GM19468 (cell line): ENCODE data around the gene B2M.
"Not testable (repeated sequence)": the region's sequence is repeated elsewhere in the genome, so short reads cannot be mapped to it uniquely, and the experiment has no call there.

ENCODE experiments used
- ATAC-seq: cut with Tn5 transposase; IDR thresholded peaks from one replicate; pipeline ENCODE4 v1.9.1; 2021; ENCODE audit warnings: mild to moderate bottlenecking, moderate library complexity, moderate number of reproducible peaks; ENCODE audit not compliant: unreplicated experiment; ENCODE audit errors: extremely low read depth

Gene B2M

GRCh38 chr15:44720460-44721176 is 9.3 kb downstream of the B2M start:
- ATAC-seq, result no peak

DNA sequence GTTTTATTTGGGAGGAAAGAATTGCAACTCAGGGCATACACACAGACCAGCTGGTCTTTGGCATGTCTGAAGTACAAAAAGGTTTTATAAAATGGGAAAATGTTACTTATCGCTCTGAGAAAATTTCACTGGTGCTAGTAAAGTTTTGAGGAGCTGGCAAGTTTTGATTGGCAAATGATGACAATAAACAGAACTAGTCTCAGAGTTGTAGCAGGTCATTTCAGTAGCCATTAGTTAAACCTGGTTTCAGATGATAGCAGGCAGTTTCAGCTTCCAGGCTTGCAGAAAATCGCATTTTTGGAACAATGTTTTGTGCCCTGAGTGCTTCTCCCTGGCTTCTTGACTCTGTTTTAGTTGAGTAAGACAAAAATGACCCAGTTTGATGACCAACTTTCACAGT is 10.7 kb downstream of the B2M start:
- ATAC-seq, result no peak

GRCh38 chr15:44726136-44726535 is 14.8 kb downstream of the B2M start:
- no peak for ATAC-seq

- peak; percentile 37 for ATAC-seq
Observed at GRCh38 chr15:44726568-44727484, 15.5 kb downstream of the B2M start.

- ATAC-seq, result no peak
Observed at GRCh38 chr15:44727485-44728231, 16.3 kb downstream of the B2M start.

GRCh38 chr15:44728232-44728575 is 16.9 kb downstream of the B2M start:
- not testable (repeated sequence) for ATAC-seq

DNA sequence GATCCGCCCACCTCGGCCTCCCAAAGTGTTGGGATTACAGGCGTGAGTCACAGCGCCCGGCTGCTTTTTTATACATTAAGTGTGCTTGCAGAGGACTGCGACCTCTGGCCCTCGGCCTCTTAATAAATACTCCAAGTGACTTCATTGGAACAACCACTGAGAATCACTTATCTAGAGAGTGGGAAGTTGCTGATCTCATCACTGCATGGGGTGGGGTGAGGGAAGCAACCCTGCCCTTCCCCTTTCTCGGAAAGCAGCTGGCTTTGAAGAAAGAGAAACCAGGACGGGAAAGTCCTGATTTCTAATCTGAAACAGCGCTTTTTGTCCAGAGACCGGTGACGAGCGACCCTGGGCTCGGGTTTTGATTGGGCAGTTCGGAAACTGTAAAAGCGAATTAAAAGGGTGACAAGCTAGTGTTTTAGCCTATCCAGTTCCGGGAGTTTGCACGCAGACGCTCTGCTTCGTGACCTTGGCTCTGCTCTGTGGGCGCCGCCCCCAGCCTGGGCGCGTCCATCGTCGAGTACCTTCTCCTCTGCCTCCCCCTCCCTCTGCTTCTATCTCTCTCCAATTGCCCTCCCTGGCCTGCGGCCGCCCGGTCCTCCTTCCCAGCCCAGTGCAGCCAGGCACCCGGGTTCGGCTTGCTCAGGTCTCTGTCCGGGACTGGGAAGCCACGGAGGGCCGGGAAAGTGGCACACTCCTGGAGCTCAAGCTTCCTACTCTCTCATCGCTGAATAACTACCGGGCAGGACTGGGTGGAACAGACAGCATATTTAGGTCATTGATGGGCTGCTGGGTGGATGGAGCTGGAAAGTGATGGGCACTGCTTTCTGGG is 17.5 kb downstream of the B2M start:
- ATAC-seq, result peak; percentile 56

DNA sequence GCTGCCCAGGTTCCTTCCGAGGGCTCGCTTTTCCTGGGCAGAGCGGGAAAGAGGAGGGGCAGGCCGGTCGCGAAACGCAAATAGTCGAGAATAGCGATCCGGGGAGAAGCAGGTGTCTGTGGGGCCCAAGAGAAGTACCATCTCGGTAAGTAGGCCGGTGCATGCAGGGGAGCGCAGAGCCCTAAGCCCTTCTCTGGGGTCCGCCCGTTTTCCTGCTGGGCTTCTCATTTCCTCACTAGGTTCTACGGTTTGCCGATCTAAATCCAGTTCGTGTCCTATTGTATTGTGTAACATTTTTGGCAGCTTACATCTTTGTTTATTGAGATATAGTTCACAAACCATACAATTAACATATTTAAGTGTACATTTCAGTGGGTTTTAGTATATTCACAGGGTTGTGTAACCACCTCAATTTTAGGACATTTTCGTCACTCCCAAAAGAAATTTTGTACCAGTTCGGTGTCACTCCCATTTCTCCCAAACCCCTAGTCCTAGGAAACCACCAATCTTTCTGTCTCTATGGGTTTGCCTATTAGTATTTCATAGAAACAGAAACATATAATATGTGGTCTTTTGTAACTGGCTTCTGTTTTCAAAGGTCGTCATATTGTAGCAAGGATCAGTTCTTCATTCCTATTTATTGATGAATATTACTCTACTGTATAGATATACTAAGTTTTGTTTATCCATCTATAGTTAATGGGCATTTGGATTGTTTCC is 18.3 kb downstream of the B2M start:
- no peak for ATAC-seq

DNA sequence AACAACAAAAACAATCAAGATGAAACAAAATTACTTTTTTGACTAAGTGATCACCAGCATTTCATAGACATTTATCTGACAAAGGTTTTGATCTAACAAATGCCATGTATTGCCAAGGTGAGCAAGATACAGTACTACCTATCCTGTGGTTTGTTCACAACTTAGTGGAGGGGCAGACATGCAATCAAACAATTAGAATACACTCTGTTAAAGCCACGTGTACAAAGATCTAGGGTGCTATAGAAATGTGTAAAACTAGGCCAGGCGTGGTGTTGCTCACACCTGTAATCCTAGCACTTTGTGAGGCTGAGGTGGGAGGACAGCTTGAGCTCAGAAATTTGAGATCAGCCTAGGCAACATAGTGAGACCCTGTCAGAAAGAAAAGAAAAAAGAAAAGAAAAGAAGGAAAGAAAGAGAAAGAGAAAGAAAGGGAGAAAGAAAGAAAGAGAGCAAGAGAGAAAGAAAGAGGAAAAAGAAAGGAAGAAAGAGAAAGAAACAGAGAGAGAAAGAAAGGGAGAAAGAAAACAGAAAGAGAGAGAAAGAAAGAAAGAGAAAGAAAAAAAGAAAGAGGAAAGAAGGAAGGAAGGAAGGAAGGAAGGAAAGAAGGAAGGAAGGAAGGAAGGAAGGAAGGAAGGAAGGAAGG is 23.6 kb downstream of the B2M start:
- ATAC-seq, result no peak

DNA sequence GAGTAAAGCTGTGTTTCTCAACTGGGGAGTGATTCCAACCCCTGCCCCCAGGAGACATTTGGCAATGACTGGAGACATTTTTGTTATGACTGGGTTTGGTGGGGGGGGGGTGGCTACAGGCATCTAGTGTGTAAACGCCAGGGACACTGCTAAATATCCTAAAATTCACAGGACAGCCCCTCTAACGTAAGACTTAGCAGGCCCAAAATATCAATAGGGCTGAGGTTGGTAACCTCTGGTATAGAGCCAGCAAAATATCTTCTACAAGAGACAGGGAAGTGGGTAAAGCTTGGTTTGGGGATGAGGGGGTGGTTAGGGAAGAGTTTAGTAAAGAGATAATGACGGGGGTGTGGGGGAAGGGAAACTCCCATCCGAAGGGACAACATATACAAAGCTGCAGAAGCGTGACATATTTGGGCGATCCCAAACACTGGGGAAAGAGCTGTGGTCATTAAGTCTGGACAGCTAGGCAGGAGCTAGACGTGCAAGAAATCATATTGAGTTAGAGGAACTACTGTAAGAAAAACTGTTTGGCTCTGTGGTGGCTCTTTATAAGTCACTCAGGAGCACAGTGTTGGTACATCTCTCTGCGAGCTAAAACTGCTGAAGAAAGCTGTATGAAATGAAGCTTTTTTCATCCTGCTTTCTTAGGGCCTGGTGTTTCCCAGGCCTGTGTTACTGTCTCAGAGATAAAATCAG is 24.3 kb downstream of the B2M start:
- no peak for ATAC-seq

GRCh38 chr15:44736181-44736765 is 25.0 kb downstream of the B2M start, which contains the start of gene TRIM69:
Gene TRIM69 (plus strand): TSS chr15:44736528. CDS start chr15:44736705, 177 bp downstream.
- ATAC-seq, result no peak

DNA sequence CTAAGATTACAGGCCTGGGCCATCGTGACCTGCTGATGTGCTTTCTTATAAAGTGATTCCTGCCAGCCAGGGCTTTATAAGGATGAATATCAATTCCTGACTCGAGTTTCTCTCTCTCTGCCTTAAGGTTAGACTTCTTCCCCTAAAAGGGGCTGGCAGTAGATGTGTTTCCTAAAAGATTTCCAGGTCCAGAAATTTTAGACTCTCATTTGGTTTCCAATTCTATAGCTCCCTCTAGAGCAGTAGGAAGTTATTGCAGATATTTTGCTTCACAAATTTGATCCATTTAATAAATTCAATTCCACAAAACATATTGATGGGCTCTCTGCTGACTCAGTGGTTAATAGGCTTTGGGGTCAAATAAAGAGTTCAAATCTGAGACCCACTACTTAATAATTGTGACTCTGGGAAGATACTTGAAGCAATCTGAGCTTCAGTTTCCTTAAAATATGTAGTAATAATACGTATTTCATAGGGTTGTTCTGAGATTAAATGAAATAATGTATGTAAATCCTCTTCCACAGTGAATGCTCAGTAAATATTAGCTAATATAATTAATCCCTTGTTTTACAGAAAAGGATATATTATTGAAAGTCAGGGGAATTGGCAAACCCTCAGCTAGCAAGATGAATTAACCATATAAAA is 27.1 kb downstream of the B2M start:
- no peak for ATAC-seq

DNA sequence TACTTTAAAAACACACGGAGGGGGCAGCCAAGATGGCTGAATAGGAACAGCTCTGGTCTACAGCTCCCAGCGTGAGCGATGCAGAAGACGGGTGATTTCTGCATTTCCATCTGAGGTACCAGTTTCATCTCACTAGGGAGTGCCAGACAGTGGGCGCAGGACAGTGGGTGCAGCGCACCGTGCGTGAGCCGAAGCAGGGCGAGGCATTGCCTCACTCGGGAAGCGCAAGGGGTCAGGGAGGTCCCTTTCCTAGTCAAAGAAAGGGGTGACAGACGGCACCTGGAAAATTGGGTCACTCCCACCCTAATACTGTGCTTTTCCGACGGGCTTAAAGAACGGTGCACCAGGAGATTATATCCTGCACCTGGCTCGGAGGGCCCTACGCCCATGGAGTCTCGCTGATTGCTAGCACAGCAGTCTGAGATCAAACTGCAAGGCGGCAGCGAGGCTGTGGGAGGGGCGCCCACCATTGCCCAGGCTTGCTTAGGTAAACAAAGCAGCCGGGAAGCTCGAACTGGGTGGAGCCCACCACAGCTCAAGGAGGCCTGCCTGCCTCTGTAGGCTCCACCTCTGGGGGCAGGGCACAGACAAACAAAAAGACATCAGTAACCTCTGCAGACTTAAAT is 28.0 kb downstream of the B2M start:
- ATAC-seq, result not testable (repeated sequence)

- ATAC-seq, result not testable (repeated sequence)
Observed at GRCh38 chr15:44743454-44743853, 32.1 kb downstream of the B2M start.

DNA sequence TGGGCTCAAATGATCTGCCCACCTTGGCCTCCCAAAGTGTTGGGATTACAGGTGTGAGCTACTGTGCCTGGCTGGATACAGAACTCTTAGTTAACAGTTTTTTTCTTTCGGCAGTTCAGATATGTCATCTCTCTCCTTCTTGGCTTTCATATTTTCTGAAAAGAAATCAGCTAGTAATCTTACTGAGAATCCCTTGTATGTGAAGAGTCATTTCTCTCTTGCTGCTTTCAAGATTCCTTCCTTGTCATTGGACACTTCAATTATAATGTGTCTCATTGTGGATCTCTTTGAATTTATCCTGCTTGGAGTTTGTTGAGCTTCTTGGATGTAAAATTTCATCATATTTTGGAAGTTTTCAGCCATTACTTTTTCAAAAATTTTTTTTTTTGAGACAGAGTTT is 42.0 kb downstream of the B2M start:
- no peak for ATAC-seq

GRCh38 chr15:44763187-44763586 is 51.9 kb downstream of the B2M start:
- ATAC-seq, result no peak

GRCh38 chr15:44763848-44764247 is 52.5 kb downstream of the B2M start:
- no peak for ATAC-seq
